NCI-H345 treated with DMSO at 0.1 percent for 48 hours (cell line): ENCODE results near the gene RIPK1.

ENCODE experiments used
- DNase-seq: peaks from one replicate; lab custom pipeline; 2025; ENCODE audit not compliant: unreplicated experiment; lab: John Stamatoyannopoulos, UW

The RIPK1 gene

GRCh38 chr6:3159805-3160781 lies 91.8 kb downstream of the RIPK1 start:
- DNase-seq = no peak

DNA sequence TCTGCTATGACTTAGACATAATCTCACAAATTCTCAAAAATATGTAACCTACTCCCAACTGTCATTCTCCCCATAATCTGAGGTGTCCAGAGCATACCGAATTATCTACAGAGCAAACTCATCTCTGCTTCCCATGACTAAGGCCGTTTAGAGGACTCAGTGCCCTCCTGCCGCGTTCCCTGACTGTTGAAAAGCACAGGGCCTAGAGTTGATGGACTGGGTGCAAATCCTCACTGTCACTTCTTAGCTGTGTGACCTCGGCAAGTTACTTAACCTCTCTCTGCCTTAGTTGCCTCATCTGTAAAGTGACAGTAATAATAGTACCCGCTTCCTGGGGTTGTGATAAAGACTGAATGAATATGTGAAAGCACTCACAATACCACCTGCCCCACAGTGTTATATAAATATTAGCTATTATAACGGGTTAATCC lies 93.8 kb downstream of the RIPK1 start:
- DNase-seq = no peak

DNA sequence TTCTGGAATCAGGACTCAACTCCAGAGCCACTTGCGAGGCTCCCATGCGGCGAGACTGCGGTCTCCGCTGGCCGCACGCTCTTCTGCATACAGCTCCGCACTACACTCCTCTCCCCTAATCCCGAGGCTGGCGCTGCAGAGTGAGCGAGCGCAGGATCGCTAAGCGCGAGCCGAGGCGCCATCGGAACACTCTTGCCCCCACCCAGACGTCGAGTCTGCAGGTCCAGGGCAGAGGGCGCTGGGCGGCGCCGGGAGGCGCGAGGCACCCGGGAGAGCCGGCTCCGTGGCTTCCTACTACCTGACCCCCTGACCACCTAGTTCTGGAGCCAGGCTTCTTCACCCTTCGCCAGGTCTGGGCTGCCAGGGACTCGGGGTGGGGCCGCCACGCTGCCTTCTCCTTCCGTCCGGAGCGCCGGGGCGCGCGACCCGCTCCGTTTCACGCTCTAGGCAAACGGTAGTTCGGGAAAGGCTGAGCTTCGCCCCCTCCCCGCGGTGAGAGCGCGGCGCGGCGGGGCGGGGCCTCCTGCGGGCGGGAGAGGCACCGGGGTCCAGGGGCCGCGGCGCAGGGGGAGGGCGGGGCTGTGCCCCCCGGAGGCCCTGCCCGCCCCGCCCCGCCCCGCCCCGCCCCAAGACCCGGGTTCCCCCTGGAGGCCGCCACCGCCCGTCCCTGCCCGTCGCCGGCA lies 94.4 kb downstream of the RIPK1 start:
- DNase-seq = no peak

DNA sequence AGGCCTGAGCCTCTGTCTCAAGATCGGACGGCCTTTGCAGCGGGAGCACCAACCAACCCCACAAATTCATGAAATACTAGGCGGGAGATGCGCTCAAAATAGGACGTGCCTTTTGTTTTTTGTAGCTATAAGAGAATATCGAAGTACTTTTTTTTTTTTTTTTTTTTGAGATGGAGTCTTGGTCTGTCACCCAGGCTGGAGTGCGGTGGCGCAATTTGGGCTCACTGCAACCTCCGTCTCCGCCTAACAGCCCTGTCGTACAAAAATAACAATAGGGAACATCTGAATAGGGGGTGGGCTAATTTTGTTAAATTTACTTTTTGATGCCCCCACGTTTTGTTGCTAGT lies 94.9 kb downstream of the RIPK1 start:
- DNase-seq = no peak

GRCh38 chr6:3164388-3164787 lies 96.1 kb downstream of the RIPK1 start:
- DNase-seq = no peak
